Heart left ventricle (tissue), 13 donors: ENCODE measurements around the gene LSR.

Experiments used
- CTCF ChIP-seq, 12 donors: fragments of 200-600 bp; sonication (generic) in 4 of 12; IDR thresholded peaks; one replicate each; pipeline versions ENCODE4 v1.5.0 to v1.8.0; 2018 to 2022; ENCODE audit warnings: antibody characterized with exemption in 12 of 12, mild to moderate bottlenecking in 5 of 12
- POLR2A ChIP-seq, 2 donors: fragments of 450-650 bp; IDR thresholded peaks; one replicate each; pipeline ENCODE4 v1.6.1; 2017; ENCODE audit warnings: antibody characterized with exemption in 2 of 2, mild to moderate bottlenecking in 2 of 2, moderate library complexity in 2 of 2
- donor health status: ischemic (EF 13 %, LVEDD 7.1; RV severe dilation, severe dysfunction).
- donor health status: DM: no; HTN: yes; CAD: no.
- donor health status: DM: no; HTN: no; CAD: no.
- donor health status: ischemic (EF 25% LVEDD 6.9; RV normal size, moderate dysfunction).
- donor health status: ischemic (EF 25% LVEDD 5.7; RV mildly dilated, moderate dysfunction).
- donor health status: ischemic (EF 35%, LVEDD 5.7; RV mildly dilated, moderate dysfunction).
- donor health status: nonischemic (EF 11% LVEDD 7.7; RV severe dilation, severe dysfunction).
- donor health status: DM: yes; HTN: yes; CAD: no.
- donor health status: PGD.
- donor health status: ischemic (EF 29% LVEDD 5.4; RV normal size, mild dysfunction).
- donor health status: nonischemic (EF 23%, LVEDD 6.1; RV moderate dilation, normal function).

- TF ChIP-seq POLR2A (IDR thresholded peaks at IDR 0.05) (no peak), CTCF (IDR thresholded peaks at IDR 0.05) (no peak)
Observed at GRCh38 chr19:35298561-35298972, 49.8 kb downstream of the LSR start.
